SK-N-MC (cell line): ENCODE measurements around the gene CACNB4.
"Not testable (repeated sequence)": the region's sequence is repeated elsewhere in the genome, so short reads cannot be mapped to it uniquely, and the experiment has no call there.

Source experiments
- DNase-seq: peaks from one replicate; pipeline ENCODE4 v3.0.0-alpha.2; 2011; ENCODE audit warnings: low read depth, low spot score
- H3K27ac ChIP-seq: fragments of 200-600 bp; sonication (generic); 2 replicates; pipeline ENCODE4 v1.5.1; 2016; ENCODE audit warnings: mixed run types
- H3K36me3 ChIP-seq: fragments of 200-600 bp; sonication (generic); 2 replicates; pipeline ENCODE4 v1.6.1; 2017; ENCODE audit warnings: antibody characterized with exemption, low read length, mixed read lengths; ENCODE audit not compliant: insufficient read depth
- H3K4me3 ChIP-seq: fragments of 200-600 bp; sonication (generic); 2 replicates; pipeline ENCODE4 v1.5.1; 2016
- H3K9ac ChIP-seq: fragments of 200-600 bp; sonication (generic); 2 replicates; pipeline ENCODE4 v1.8.0; 2017; ENCODE audit warnings: mixed run types, mixed read lengths; ENCODE audit not compliant: insufficient read length
- H3K9me3 ChIP-seq: fragments of 200-600 bp; sonication (generic); 2 replicates; pipeline ENCODE4 v1.6.1; 2017; ENCODE audit warnings: low read depth, mild to moderate bottlenecking, antibody characterized with exemption, low read length, moderate library complexity, mixed read lengths
- EZH2 ChIP-seq: fragments of 200-600 bp; sonication (generic); IDR thresholded peaks from one replicate; pipeline ENCODE4 v1.6.1; 2017; ENCODE audit warnings: antibody characterized with exemption
- FOXP2 ChIP-seq: optimal IDR thresholded peaks from 2 replicates; pipeline ENCODE3; 2011; ENCODE audit warnings: mild to moderate bottlenecking, moderate library complexity; ENCODE audit not compliant: insufficient read depth; ENCODE audit errors: extremely low read length, control extremely low read depth
- POLR2AphosphoS5 ChIP-seq: IDR thresholded peaks from 2 replicates; pipeline ENCODE4 v1.6.1; 2012; ENCODE audit warnings: mild to moderate bottlenecking, low read depth, low read length, borderline replicate concordance

The CACNB4 gene

DNA sequence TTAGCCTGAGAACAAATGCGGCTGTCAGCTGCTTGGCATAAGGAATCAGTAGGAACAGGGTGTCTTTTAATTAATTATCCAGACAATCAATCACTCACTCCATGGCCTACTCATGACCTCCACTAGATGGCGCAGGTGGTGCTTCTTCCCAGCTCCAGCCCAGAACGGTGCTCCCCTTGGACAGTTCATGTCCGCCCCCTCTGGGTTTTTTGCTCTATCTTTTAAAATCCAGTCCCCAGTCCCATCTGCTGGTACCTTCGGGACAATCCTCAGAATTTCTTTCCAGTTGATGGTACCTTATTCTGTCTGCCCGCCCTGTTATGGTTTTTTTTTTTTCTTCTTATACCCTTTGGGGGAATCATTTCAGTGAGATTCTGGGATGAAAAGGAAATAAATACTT lies 99.8 kb downstream of the CACNB4 start:
- Histone ChIP-seq H3K36me3 (no peaks in the 10 kb centered on the region), H3K9ac (no peak overlapping the region), H3K9me3 (no peaks in the 10 kb centered on the region), H3K4me3 (no peak overlapping the region), H3K27ac (no peak overlapping the region)
- DNase-seq = peak; percentile 3
- TF ChIP-seq EZH2 (no peak), POLR2AphosphoS5 (no peak)

- no peak for DNase-seq
- Histone ChIP-seq H3K4me3 (no peak overlapping the region), H3K36me3 (no peaks in the 10 kb centered on the region), H3K27ac (no peak overlapping the region), H3K9me3 (no peaks in the 10 kb centered on the region), H3K9ac (no peak overlapping the region)
- TF ChIP-seq EZH2 (no peak), FOXP2 (no peak), POLR2AphosphoS5 (no peak)
Observed at GRCh38 chr2:151996243-151997003, 102.4 kb downstream of the CACNB4 start.

- no peak for TF ChIP-seq POLR2AphosphoS5
- no peak for TF ChIP-seq EZH2
- TF ChIP-seq FOXP2 = no peak
- no peak for DNase-seq
- H3K9ac ChIP-seq = no peak overlapping the region
- no peak overlapping the region for H3K4me3 ChIP-seq
- no peaks in the 10 kb centered on the region for H3K36me3 ChIP-seq
- no peak overlapping the region for H3K27ac ChIP-seq
- H3K9me3 ChIP-seq = no peaks in the 10 kb centered on the region
Observed at GRCh38 chr2:151995161-151995557, 103.7 kb downstream of the CACNB4 start.

DNA sequence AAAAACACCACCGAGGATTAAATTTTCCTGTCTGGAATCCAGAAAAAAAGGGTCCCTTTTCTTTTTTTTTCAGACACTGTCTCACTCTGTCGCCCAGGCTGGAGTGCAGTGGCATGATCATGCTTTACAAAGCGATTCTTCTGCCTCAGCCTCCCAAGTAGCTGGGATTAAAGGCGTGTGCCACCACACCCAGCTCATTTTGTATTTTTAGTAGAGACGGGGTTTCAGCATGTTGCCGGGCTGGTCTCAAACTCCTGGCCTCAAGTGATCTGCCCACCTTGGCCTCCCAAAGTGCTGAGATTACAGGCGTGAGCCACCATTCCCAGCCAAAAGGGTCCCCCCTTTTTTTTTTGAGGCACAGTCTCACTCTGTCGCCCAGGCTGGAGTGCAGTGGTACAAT lies 104.7 kb downstream of the CACNB4 start:
- not testable (repeated sequence) for DNase-seq, H3K27ac ChIP-seq, H3K9me3 ChIP-seq, H3K9ac ChIP-seq, H3K36me3 ChIP-seq, H3K4me3 ChIP-seq

GRCh38 chr2:151991010-151991409 lies 107.8 kb downstream of the CACNB4 start:
- Histone ChIP-seq H3K9ac (no peak overlapping the region), H3K9me3 (no peaks in the 10 kb centered on the region), H3K27ac (no peak overlapping the region), H3K36me3 (no peaks in the 10 kb centered on the region), H3K4me3 (no peak overlapping the region)
- no peak for DNase-seq
- TF ChIP-seq FOXP2 (no peak), POLR2AphosphoS5 (no peak), EZH2 (no peak)

DNA sequence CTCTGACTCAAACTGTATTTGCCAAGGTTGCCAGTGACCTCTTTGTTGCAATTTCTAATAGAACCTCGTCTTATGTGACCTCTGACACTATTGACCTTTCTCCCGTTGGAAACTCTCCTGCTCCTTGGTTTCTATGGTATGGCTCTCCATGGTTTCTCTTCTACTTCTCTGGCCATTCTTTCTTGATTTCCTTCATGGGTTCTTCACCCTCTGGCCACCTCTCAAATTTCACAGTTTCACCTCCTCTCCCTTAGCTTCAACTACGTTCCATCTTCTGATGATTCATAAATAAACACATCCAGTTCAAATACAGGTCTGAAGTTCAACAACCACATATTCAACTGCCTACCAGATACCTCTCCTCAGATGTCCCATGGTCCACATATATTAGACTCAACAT lies 109.5 kb downstream of the CACNB4 start:
- TF ChIP-seq EZH2 (no peak), POLR2AphosphoS5 (no peak), FOXP2 (no peak)

DNA sequence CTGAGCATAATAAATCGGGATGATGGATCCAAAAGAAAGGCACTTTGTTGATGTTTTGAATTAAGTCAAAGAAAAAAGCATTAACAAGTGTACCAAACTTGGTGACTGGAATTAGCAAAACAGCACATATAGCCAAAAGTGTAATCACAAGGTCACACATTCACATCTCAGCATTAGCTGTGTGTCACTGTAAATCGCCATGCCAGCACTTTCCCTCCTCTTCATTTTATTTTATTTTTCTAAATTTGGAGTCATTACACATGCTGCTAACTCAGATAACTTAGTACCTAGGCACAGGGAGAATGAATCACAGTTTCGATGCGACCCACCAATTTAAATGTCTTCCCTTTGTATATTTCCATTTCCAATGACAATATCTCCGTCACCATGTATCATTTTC lies 111.4 kb downstream of the CACNB4 start:
- Histone ChIP-seq H3K9ac (no peak overlapping the region), H3K27ac (no peak overlapping the region), H3K36me3 (no peaks in the 10 kb centered on the region), H3K9me3 (no peaks in the 10 kb centered on the region), H3K4me3 (no peak overlapping the region)
- TF ChIP-seq POLR2AphosphoS5 (no peak), EZH2 (no peak), FOXP2 (no peak)
- DNase-seq = no peak

More for the DNA sequence above, 109.5 kb downstream of the CACNB4 start:
- Histone ChIP-seq H3K4me3 (no peak overlapping the region), H3K9ac (no peak overlapping the region), H3K36me3 (no peaks in the 10 kb centered on the region), H3K27ac (no peak overlapping the region), H3K9me3 (no peaks in the 10 kb centered on the region)
- DNase-seq = no peak

GRCh38 chr2:151984424-151985083 lies 114.3 kb downstream of the CACNB4 start:
- Histone ChIP-seq H3K9ac (no peak overlapping the region), H3K27ac (no peak overlapping the region), H3K36me3 (no peaks in the 10 kb centered on the region), H3K9me3 (no peaks in the 10 kb centered on the region), H3K4me3 (no peak overlapping the region)
- DNase-seq = no peak
- no peak for TF ChIP-seq EZH2
- TF ChIP-seq FOXP2 = no peak
- TF ChIP-seq POLR2AphosphoS5 = no peak

DNA sequence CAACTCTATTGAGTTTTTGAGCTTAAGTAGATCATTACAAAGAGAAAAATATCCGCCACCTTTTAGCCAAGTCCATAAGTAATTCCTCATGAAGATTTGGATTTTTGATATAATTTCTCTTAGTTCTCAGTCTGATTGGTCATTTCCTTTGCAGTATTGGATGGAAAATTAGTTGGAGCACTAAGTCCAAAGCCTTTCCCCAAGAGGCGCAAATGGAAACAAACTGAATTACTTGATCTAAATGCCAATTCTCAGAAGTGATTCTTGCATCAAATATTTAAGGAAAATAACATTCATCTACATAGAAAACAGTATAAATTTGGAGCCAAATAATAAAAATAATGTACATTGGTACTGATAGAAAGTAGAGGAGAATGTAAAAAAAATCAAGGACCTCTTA lies 115.6 kb downstream of the CACNB4 start:
- H3K27ac ChIP-seq = no peak overlapping the region

More for the DNA sequence above, 115.6 kb downstream of the CACNB4 start:
- no peak for DNase-seq
- H3K9ac ChIP-seq = no peak overlapping the region
- H3K4me3 ChIP-seq = no peak overlapping the region
- no peaks in the 10 kb centered on the region for H3K36me3 ChIP-seq
- TF ChIP-seq FOXP2 (no peak), POLR2AphosphoS5 (no peak), EZH2 (no peak)
- H3K9me3 ChIP-seq = no peaks in the 10 kb centered on the region
